Sigmoid colon (tissue), 7 donors: ENCODE data around the gene ARHGAP10. TPM values are rescaled to one million over a fixed set of nuclear protein-coding genes. Genes with fewer than 3 reads are reported as not detected.
A peak's percentile ranks its signal among the peaks of the same experiment; 100 is the strongest.
"Not testable (repeated sequence)": the region's sequence is repeated elsewhere in the genome, so short reads cannot be mapped to it uniquely, and the experiment has no call there.

Experiments
- DNase-seq: peaks from one replicate; pipeline ENCODE4 v3.0.0-alpha.2; 2019
- H3K27ac ChIP-seq, 4 donors: fragments of 200-600 bp; sonication (generic); one replicate each; pipeline ENCODE4 v1.5.1; 2016 to 2019; ENCODE audit warnings: mild to moderate bottlenecking in 1 of 4
- H3K27me3 ChIP-seq, 3 donors: fragments of 200-600 bp; sonication (generic); one replicate each; pipeline ENCODE4 v1.5.1; 2019; ENCODE audit warnings: mild to moderate bottlenecking in 1 of 3
- H3K36me3 ChIP-seq, 4 donors: fragments of 200-600 bp; sonication (generic); one replicate each; pipeline ENCODE4 v1.5.1; 2016 to 2019
- H3K4me1 ChIP-seq, 4 donors: fragments of 200-600 bp; sonication (generic); one replicate each; pipeline ENCODE4 v1.5.1; 2017 to 2019
- H3K4me3 ChIP-seq, 4 donors: fragments of 200-600 bp; sonication (generic); one replicate each; pipeline ENCODE4 v1.5.1; 2017 to 2019; ENCODE audit warnings: mild to moderate bottlenecking in 2 of 4, moderate library complexity in 1 of 4
- H3K9me3 ChIP-seq, 4 donors: fragments of 200-600 bp in 3 of 4; sonication (generic) in 3 of 4; one replicate each; pipeline versions ENCODE4 v1.5.1 to v1.6.1; 2013 to 2019
- CTCF ChIP-seq, 4 experiments: fragments of 450-650 bp in 3 of 4; fragments of 200-600 bp in 1 of 4; IDR thresholded peaks; one replicate each; pipeline ENCODE4 v1.5.1; 2016 to 2019; ENCODE audit warnings: antibody characterized with exemption in 4 of 4, mild to moderate bottlenecking in 3 of 4, moderate library complexity in 2 of 4
- EP300 ChIP-seq, 4 donors: sonication (generic); formaldehyde crosslinking; IDR thresholded peaks; one replicate each; pipeline ENCODE4 v1.6.1; 2017; ENCODE audit warnings: antibody characterized with exemption in 4 of 4
- POLR2A ChIP-seq, 2 donors: fragments of 450-650 bp; IDR thresholded peaks; one replicate each; pipeline ENCODE4 v1.6.1; 2016; ENCODE audit warnings: antibody characterized with exemption in 2 of 2, mild to moderate bottlenecking in 2 of 2, moderate library complexity in 2 of 2
- POLR2AphosphoS5 ChIP-seq, 4 donors: sonication (generic); formaldehyde crosslinking; IDR thresholded peaks; one replicate each; pipeline ENCODE4 v1.6.1; 2017; ENCODE audit warnings: antibody characterized with exemption in 4 of 4
- WGBS, 2 donors: extraction: QIAGEN DNeasy Blood & Tissue Kit; methylation state at CpG; one replicate each; pipeline ENCODE4 v1.1.7; 2013; 5-methylcytosine and 5-hydroxymethylcytosine counted together
- intact Hi-C: fragments of 100-400 bp; cut with DNase I; formaldehyde crosslinking; loops from one replicate; pipeline ENCODE4 v1.15.1; 2023
- polyA plus RNA-seq, 3 donors: library from polyadenylated mRNA; stranded (reverse); fragments of 200-250 nt; gene quantifications; one replicate each; pipeline ENCODE4 v1.2.3, GENCODE V29; 2013
- total RNA-seq, 4 donors: library from RNA; depleted of rRNA; stranded (reverse); fragments of >200 nt; gene quantifications; one replicate each; pipeline ENCODE4 v1.1.0, GENCODE V29; 2016
- donor health status: healthy with polysubstance abuse.
- donor health status: Bipolar disorder and iron deficiency.
- donor health status: healthy.

Gene ARHGAP10
- total and polyA plus RNA-seq, 7 donors: 3.0 to 158 (median 123) TPM

- no peaks in the 10 kb centered on the region for H3K36me3 ChIP-seq
- DNase-seq: no peak
- TF ChIP-seq CTCF (IDR thresholded peaks at IDR 0.05) (no peak), POLR2A (IDR thresholded peaks at IDR 0.05) (no peak), POLR2AphosphoS5 (IDR thresholded peaks at IDR 0.05) (no peak), EP300 (IDR thresholded peaks at IDR 0.05) (no peak)
- H3K4me3 ChIP-seq: no peak overlapping the region
- no peaks in the 10 kb centered on the region for H3K9me3 ChIP-seq
- 71 to 84% methylated on average over 3 of the region's 3 CpGs for WGBS, 2 donors
- peak overlapping the region in 2 of 4 donors; percentile 75 to 80 for H3K27ac ChIP-seq
- no peaks in the 10 kb centered on the region for H3K27me3 ChIP-seq
- peaks cover 0 to 68% (median 45%) of the 10 kb centered on the region in 4 donors for H3K4me1 ChIP-seq
- intact Hi-C loops: no loop called here
Measured at GRCh38 chr4:147994076-147994475, 262.2 kb downstream of the ARHGAP10 start.

GRCh38 chr4:147994491-147995385 is 262.9 kb downstream of the ARHGAP10 start:
- TF ChIP-seq EP300 (IDR thresholded peaks at IDR 0.05) (no peak), POLR2AphosphoS5 (IDR thresholded peaks at IDR 0.05) (no peak), POLR2A (IDR thresholded peaks at IDR 0.05) (no peak), CTCF (IDR thresholded peaks at IDR 0.05) (no peak)
- Histone ChIP-seq H3K27ac (peak overlapping the region in 1 of 4 donors; percentile 75), H3K4me1 (peaks cover 0 to 68% (median 45%) of the 10 kb centered on the region in 4 donors), H3K9me3 (no peaks in the 10 kb centered on the region), H3K27me3 (no peaks in the 10 kb centered on the region), H3K36me3 (no peaks in the 10 kb centered on the region), H3K4me3 (no peak overlapping the region)
- WGBS, 2 donors: 84 to 94% methylated on average over 10 of the region's 10 CpGs
- intact Hi-C loops: no loop called here
- no peak for DNase-seq

GRCh38 chr4:147996859-147997258 is 265.0 kb downstream of the ARHGAP10 start:
- H3K4me3 ChIP-seq: no peak overlapping the region
- peaks cover 0 to 50% (median 32%) of the 10 kb centered on the region in 4 donors for H3K4me1 ChIP-seq
- H3K27me3 ChIP-seq: no peaks in the 10 kb centered on the region
- WGBS, 2 donors: 83 to 84% methylated on average over 3 of the region's 3 CpGs
- DNase-seq: no peak
- no peaks in the 10 kb centered on the region for H3K9me3 ChIP-seq
- H3K36me3 ChIP-seq: no peaks in the 10 kb centered on the region
- peak overlapping the region in 2 of 4 donors; percentile 5 to 34 for H3K27ac ChIP-seq
- intact Hi-C loops: no loop called here
- TF ChIP-seq POLR2A (IDR thresholded peaks at IDR 0.05) (no peak), POLR2AphosphoS5 (IDR thresholded peaks at IDR 0.05) (no peak), CTCF (IDR thresholded peaks at IDR 0.05) (no peak), EP300 (IDR thresholded peaks at IDR 0.05) (no peak)

- not testable (repeated sequence) for H3K36me3 ChIP-seq, H3K27me3 ChIP-seq
- WGBS, 2 donors: 96 to 100% methylated on average over 1 of the region's 1 CpG
Measured at GRCh38 chr4:148000038-148000437, 268.1 kb downstream of the ARHGAP10 start.

GRCh38 chr4:148004228-148004857 is 272.5 kb downstream of the ARHGAP10 start:
- Histone ChIP-seq H3K36me3 (no peaks in the 10 kb centered on the region), H3K27me3 (no peaks in the 10 kb centered on the region), H3K27ac (no peak overlapping the region), H3K4me3 (no peak overlapping the region), H3K4me1 (peaks cover 0 to 25% (median 19%) of the 10 kb centered on the region in 4 donors), H3K9me3 (no peaks in the 10 kb centered on the region)
- 55 to 78% methylated on average over 6 of the region's 6 CpGs for WGBS, 2 donors
- DNase-seq: no peak
- no peak for TF ChIP-seq POLR2A (IDR thresholded peaks at IDR 0.05)
- TF ChIP-seq POLR2AphosphoS5 (IDR thresholded peaks at IDR 0.05): no peak
- no peak for TF ChIP-seq EP300 (IDR thresholded peaks at IDR 0.05)
- no peak for TF ChIP-seq CTCF (IDR thresholded peaks at IDR 0.05)
- intact Hi-C loops: no loop called here

More at GRCh38 chr4:148000038-148000437, 268.1 kb downstream of the ARHGAP10 start:
- H3K27ac ChIP-seq, intact Hi-C loops, DNase-seq, H3K9me3 ChIP-seq, H3K4me3 ChIP-seq: not testable (repeated sequence)
- H3K4me1 ChIP-seq: peaks cover 0 to 18% (median 6%) of the 10 kb centered on the region in 4 donors
